ENCODE data around the gene EOLA2. TPM values are rescaled to one million over a fixed set of nuclear protein-coding genes. Genes with fewer than 3 reads are reported as not detected.
"Not testable (repeated sequence)": the region's sequence is repeated elsewhere in the genome, so short reads cannot be mapped to it uniquely, and the experiment has no call there.

The EOLA2 gene
- total and polyA plus RNA-seq, 7 donors, result 13.1 to 33.7 (median 17.3) TPM

GRCh38 chrX:149950681-149951080 is 12.4 kb upstream of the EOLA2 start:
- Histone ChIP-seq H3K9me3 (no peaks in the 10 kb centered on the region), H3K27me3 (ENCODE audit: insufficient read depth in 3 of 3, low read length in 2 of 3) (no peaks in the 10 kb centered on the region), H3K4me3 (no peak overlapping the region), H3K4me1 (peaks cover 6% of the 10 kb centered on the region), H3K36me3 (ENCODE audit: insufficient read depth in 1 of 2, low read depth in 1 of 2) (peaks cover 3 to 24% of the 10 kb centered on the region in 2 donors), H3K27ac (peak overlapping the region; percentile 50)
- intact Hi-C loops (cut with DNase I), result loop anchor here (10.0 kb wide), 3 partner anchors 264 to 734 kb away; no protein-coding TSS in a partner anchor
- DNase-seq (no peak), ATAC-seq (peak in 3 of 4 donors; percentile 58 to 77 (median 60))
- TF ChIP-seq CTCF (IDR thresholded peaks at IDR 0.05), result peak; percentile 41
- WGBS, 3 donors, result 3 to 23% (median 9%) methylated on average over 1 of the region's 1 CpG

GRCh38 chrX:149949743-149950436 is 11.6 kb upstream of the EOLA2 start:
- Histone ChIP-seq H3K9me3 (no peaks in the 10 kb centered on the region), H3K27ac (peak overlapping the region; percentile 50), H3K36me3 (ENCODE audit: insufficient read depth in 1 of 2, low read depth in 1 of 2) (peaks cover 3 to 24% of the 10 kb centered on the region in 2 donors), H3K27me3 (ENCODE audit: insufficient read depth in 3 of 3, low read length in 2 of 3) (no peaks in the 10 kb centered on the region), H3K4me3 (no peak overlapping the region), H3K4me1 (peaks cover 6% of the 10 kb centered on the region)
- no peak for DNase-seq
- WGBS, 3 donors, result 30 to 43% (median 41%) methylated on average over 6 of the region's 6 CpGs
- intact Hi-C loops (cut with DNase I), result loop anchor here (10.0 kb wide), 3 partner anchors 265 to 735 kb away; no protein-coding TSS in a partner anchor
- ATAC-seq, result peak; percentile 50 to 76 (median 64)
- TF ChIP-seq CTCF (IDR thresholded peaks at IDR 0.05), result no peak

- Histone ChIP-seq H3K36me3 (ENCODE audit: insufficient read depth in 1 of 2, low read depth in 1 of 2) (peaks cover 3 to 14% of the 10 kb centered on the region in 2 donors), H3K27me3 (ENCODE audit: insufficient read depth in 3 of 3, low read length in 2 of 3) (no peaks in the 10 kb centered on the region), H3K4me1 (peaks cover 6% of the 10 kb centered on the region), H3K27ac (no peak overlapping the region), H3K4me3 (no peak overlapping the region), H3K9me3 (no peaks in the 10 kb centered on the region)
- no peak for TF ChIP-seq CTCF (IDR thresholded peaks at IDR 0.05)
- DNase-seq (no peak), ATAC-seq (no peak)
- intact Hi-C loops (cut with DNase I), result no loop called here
- 53 to 83% (median 57%) methylated on average over 3 of the region's 3 CpGs for WGBS, 3 donors
These were observed 9.7 kb upstream of the EOLA2 start for GRCh38 chrX:149948016-149948415.

- H3K9me3 ChIP-seq; H3K4me1 ChIP-seq; intact Hi-C loops (cut with DNase I); DNase-seq; ATAC-seq; H3K27me3 ChIP-seq (ENCODE audit: insufficient read depth in 3 of 3, low read length in 2 of 3); H3K27ac ChIP-seq; H3K4me3 ChIP-seq: not testable (repeated sequence)
- H3K36me3 ChIP-seq (ENCODE audit: insufficient read depth in 1 of 2, low read depth in 1 of 2), result peaks cover 3 to 14% of the 10 kb centered on the region in 2 donors
- no CpG with 5 or more reads among the region's 3 CpGs for WGBS, 3 donors
These were observed 8.6 kb upstream of the EOLA2 start for GRCh38 chrX:149946932-149947331.

- H3K4me1 ChIP-seq; H3K9me3 ChIP-seq; intact Hi-C loops (cut with DNase I); H3K27me3 ChIP-seq (ENCODE audit: insufficient read depth in 3 of 3, low read length in 2 of 3); H3K27ac ChIP-seq; DNase-seq; H3K4me3 ChIP-seq; ATAC-seq: not testable (repeated sequence)
- H3K36me3 ChIP-seq (ENCODE audit: insufficient read depth in 1 of 2, low read depth in 1 of 2), result peaks cover 3 to 14% of the 10 kb centered on the region in 2 donors
- WGBS, 3 donors, result 83 to 98% (median 95%) methylated on average over 5 to 7 of the region's 9 CpGs
These were observed 7.5 kb upstream of the EOLA2 start for GRCh38 chrX:149945820-149946219.

- H3K9me3 ChIP-seq; H3K4me3 ChIP-seq; intact Hi-C loops (cut with DNase I); ATAC-seq; H3K27me3 ChIP-seq (ENCODE audit: insufficient read depth in 3 of 3, low read length in 2 of 3); DNase-seq; H3K4me1 ChIP-seq; H3K27ac ChIP-seq: not testable (repeated sequence)
- H3K36me3 ChIP-seq (ENCODE audit: insufficient read depth in 1 of 2, low read depth in 1 of 2), result peaks cover 3 to 14% of the 10 kb centered on the region in 2 donors
- 53 to 72% (median 67%) methylated on average over 3 to 11 of the region's 11 CpGs for WGBS, 3 donors
These were observed 6.9 kb upstream of the EOLA2 start for GRCh38 chrX:149945087-149945670.

All from psoas muscle (tissue), 8 donors.